ENCODE results near the gene CCDC186. TPM values are rescaled to one million over a fixed set of nuclear protein-coding genes. Genes with fewer than 3 reads are reported as not detected.

CCDC186 gene
- total RNA-seq, 1 experiment from 2014 or later: 26.3 TPM

DNA sequence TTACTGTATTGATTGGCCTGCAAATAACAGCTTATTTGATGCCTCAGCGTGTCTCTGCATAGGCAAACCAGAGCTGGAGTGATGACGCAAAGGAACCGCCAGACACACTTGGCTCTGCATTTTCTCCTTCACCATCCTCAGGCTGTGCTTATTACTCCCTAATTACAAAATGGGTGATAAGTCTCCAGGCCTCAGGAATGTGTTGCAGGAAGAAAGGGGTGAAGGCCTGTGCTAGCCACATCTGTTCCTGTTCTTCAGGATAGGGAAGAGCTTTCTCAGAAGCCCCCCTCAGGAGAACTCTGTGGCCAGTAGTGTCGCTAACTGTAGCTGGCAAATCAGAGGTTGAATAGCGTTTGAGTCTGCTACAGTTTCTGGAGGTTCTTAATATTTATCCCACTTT is 10.3 kb upstream of the CCDC186 start:
- H3K4me1 Mint-ChIP-seq (ENCODE audit: low read depth, unreplicated experiment): no peaks in the 10 kb centered on the region
- ChIA-PET CTCF (no interaction called here), POLR2A (no interaction called here)
- H3K4me3 ChIP-seq (ENCODE audit: low read depth, low read length): no peak overlapping the region
- intact Hi-C loops (cut with micrococcal nuclease; ENCODE audit: unreplicated experiment): no loop called here
- TF ChIP-seq, protein P1, sequence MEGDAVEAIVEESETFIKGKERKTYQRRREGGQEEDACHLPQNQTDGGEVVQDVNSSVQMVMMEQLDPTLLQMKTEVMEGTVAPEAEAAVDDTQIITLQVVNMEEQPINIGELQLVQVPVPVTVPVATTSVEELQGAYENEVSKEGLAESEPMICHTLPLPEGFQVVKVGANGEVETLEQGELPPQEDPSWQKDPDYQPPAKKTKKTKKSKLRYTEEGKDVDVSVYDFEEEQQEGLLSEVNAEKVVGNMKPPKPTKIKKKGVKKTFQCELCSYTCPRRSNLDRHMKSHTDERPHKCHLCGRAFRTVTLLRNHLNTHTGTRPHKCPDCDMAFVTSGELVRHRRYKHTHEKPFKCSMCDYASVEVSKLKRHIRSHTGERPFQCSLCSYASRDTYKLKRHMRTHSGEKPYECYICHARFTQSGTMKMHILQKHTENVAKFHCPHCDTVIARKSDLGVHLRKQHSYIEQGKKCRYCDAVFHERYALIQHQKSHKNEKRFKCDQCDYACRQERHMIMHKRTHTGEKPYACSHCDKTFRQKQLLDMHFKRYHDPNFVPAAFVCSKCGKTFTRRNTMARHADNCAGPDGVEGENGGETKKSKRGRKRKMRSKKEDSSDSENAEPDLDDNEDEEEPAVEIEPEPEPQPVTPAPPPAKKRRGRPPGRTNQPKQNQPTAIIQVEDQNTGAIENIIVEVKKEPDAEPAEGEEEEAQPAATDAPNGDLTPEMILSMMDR (IDR thresholded peaks at IDR 0.05; ENCODE audit: insufficient read depth in 1 of 2, low read depth in 1 of 2, low read length in 1 of 2, severe bottlenecking in 1 of 2, unreplicated experiment in 1 of 2): no peak
- H3K36me3 Mint-ChIP-seq (ENCODE audit: insufficient read depth, unreplicated experiment): no peaks in the 10 kb centered on the region
- no peaks in the 10 kb centered on the region for H3K27me3 Mint-ChIP-seq (ENCODE audit: insufficient read depth, unreplicated experiment)
- BruUV-seq (replicated peaks): no TSS peak
- no peaks in the 10 kb centered on the region for H3K9me3 Mint-ChIP-seq (ENCODE audit: unreplicated experiment)
- H3K4me3 Mint-ChIP-seq (ENCODE audit: unreplicated experiment): no peak overlapping the region
- no peaks in the 10 kb centered on the region for H3K9me3 ChIP-seq
- DNase-seq: no peak
- H3K4me1 ChIP-seq: no peaks in the 10 kb centered on the region
- no peaks in the 10 kb centered on the region for H3K27me3 ChIP-seq (replicated peaks; ENCODE audit: control insufficient read depth, insufficient read depth, low read length)
- H3K36me3 ChIP-seq (ENCODE audit: control insufficient read depth, insufficient read depth, low read length): no peaks in the 10 kb centered on the region
- no peak overlapping the region for H3K27ac Mint-ChIP-seq (ENCODE audit: unreplicated experiment)

DNA sequence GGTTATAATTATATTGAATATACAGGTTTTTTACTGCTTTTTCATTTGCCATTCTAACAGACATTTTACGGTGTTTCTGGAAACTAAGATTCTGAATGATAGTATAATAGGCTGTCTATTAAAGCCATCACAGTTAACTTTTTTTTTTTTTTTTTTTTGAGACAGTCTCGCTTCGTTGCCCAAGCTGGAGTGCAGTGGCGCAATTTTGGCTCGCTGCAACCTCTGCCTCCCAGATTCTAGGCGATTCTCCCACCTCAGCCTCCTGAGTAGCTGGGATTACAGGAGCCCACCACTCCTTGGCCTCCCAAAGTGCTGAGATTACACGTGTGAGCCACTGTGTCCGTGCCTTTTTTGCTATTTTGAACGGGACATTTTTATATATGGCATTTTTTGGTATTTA is 9.6 kb upstream of the CCDC186 start:
- no peaks in the 10 kb centered on the region for H3K4me1 Mint-ChIP-seq (ENCODE audit: low read depth, unreplicated experiment)

GRCh38 chr10:114181971-114182370 is 8.0 kb upstream of the CCDC186 start:
- ChIA-PET CTCF (interaction anchor here (0.6 kb wide), 1 partner anchor 11 kb away, joined by 3 read pairs; no protein-coding TSS in a partner anchor), POLR2A (no interaction called here)
- Histone ChIP-seq H3K4me3 (ENCODE audit: low read depth, low read length) (no peak overlapping the region), H3K9me3 (no peaks in the 10 kb centered on the region), H3K36me3 (ENCODE audit: control insufficient read depth, insufficient read depth, low read length) (no peaks in the 10 kb centered on the region), H3K4me1 (no peaks in the 10 kb centered on the region), H3K27me3 (replicated peaks; ENCODE audit: control insufficient read depth, insufficient read depth, low read length) (no peaks in the 10 kb centered on the region)
- Mint-ChIP-seq H3K36me3 (ENCODE audit: insufficient read depth, unreplicated experiment) (peaks cover 5% of the 10 kb centered on the region), H3K4me1 (ENCODE audit: low read depth, unreplicated experiment) (no peaks in the 10 kb centered on the region), H3K4me3 (ENCODE audit: unreplicated experiment) (peak overlapping the region; percentile 38), H3K9me3 (ENCODE audit: unreplicated experiment) (no peaks in the 10 kb centered on the region), H3K27me3 (ENCODE audit: insufficient read depth, unreplicated experiment) (no peaks in the 10 kb centered on the region), H3K27ac (ENCODE audit: unreplicated experiment) (peak overlapping the region; percentile 55)
- DNase-seq: peak in 1 of 2 experiments; percentile 47
- TF ChIP-seq, protein P1 (IDR thresholded peaks at IDR 0.05; ENCODE audit: insufficient read depth in 1 of 2, low read depth in 1 of 2, low read length in 1 of 2, severe bottlenecking in 1 of 2, unreplicated experiment in 1 of 2): no peak
- intact Hi-C loops (cut with micrococcal nuclease; ENCODE audit: unreplicated experiment): no loop called here
- BruUV-seq (replicated peaks): no TSS peak

More for the DNA sequence above, 9.6 kb upstream of the CCDC186 start:
- BruUV-seq (replicated peaks): no TSS peak
- DNase-seq: no peak
- Mint-ChIP-seq H3K36me3 (ENCODE audit: insufficient read depth, unreplicated experiment) (peaks cover 5% of the 10 kb centered on the region), H3K4me3 (ENCODE audit: unreplicated experiment) (no peak overlapping the region), H3K27me3 (ENCODE audit: insufficient read depth, unreplicated experiment) (no peaks in the 10 kb centered on the region), H3K27ac (ENCODE audit: unreplicated experiment) (no peak overlapping the region), H3K9me3 (ENCODE audit: unreplicated experiment) (no peaks in the 10 kb centered on the region)
- CTCF ChIA-PET: no interaction called here
- Histone ChIP-seq H3K4me1 (no peaks in the 10 kb centered on the region), H3K36me3 (ENCODE audit: control insufficient read depth, insufficient read depth, low read length) (no peaks in the 10 kb centered on the region), H3K27me3 (replicated peaks; ENCODE audit: control insufficient read depth, insufficient read depth, low read length) (no peaks in the 10 kb centered on the region), H3K4me3 (ENCODE audit: low read depth, low read length) (no peak overlapping the region), H3K9me3 (no peaks in the 10 kb centered on the region)
- intact Hi-C loops (cut with micrococcal nuclease; ENCODE audit: unreplicated experiment): no loop called here
- TF ChIP-seq, protein P1 (IDR thresholded peaks at IDR 0.05; ENCODE audit: insufficient read depth in 1 of 2, low read depth in 1 of 2, low read length in 1 of 2, severe bottlenecking in 1 of 2, unreplicated experiment in 1 of 2): no peak
- POLR2A ChIA-PET: no interaction called here
